ENCODE measurements around the gene PNMA6E. TPM values are rescaled to one million over a fixed set of nuclear protein-coding genes. Genes with fewer than 3 reads are reported as not detected.

PNMA6E gene
- total RNA-seq = not detected in 2 replicates

DNA sequence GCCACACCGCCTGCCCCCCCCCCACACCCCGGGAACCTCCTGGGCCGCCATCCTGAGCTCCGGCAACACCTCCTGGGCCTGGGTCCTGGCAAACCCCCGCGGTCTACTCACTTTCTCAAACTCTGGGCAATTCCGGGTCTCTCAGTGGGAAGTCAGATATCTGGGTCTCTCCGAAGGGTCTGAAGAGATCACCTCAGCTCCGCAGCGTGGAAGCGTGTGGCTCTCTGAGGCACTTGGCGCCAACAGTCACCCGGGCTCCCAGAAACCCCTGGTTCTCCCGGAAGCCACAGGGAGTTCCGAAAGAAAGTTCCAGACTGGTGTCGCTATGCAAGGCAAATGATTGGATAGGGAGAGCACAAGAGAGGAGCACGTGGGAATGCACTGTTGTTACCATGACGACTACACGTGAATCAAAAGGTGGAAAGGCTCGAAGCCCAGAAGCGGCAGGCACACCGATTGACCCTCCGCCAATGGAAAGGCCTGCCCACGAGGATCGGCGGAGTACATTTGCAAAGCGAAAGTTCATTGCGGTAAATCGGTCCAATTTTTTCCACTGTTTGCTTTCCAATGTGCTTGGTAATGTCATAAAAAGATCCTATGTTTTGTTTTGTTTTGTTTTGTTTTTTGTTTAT lies at the start of gene PNMA6E:
TSS of gene PNMA6E (minus strand) at position 218 of the 632 bp plus-strand sequence. CDS start 2,501 bp downstream, outside the sequence.

DNA sequence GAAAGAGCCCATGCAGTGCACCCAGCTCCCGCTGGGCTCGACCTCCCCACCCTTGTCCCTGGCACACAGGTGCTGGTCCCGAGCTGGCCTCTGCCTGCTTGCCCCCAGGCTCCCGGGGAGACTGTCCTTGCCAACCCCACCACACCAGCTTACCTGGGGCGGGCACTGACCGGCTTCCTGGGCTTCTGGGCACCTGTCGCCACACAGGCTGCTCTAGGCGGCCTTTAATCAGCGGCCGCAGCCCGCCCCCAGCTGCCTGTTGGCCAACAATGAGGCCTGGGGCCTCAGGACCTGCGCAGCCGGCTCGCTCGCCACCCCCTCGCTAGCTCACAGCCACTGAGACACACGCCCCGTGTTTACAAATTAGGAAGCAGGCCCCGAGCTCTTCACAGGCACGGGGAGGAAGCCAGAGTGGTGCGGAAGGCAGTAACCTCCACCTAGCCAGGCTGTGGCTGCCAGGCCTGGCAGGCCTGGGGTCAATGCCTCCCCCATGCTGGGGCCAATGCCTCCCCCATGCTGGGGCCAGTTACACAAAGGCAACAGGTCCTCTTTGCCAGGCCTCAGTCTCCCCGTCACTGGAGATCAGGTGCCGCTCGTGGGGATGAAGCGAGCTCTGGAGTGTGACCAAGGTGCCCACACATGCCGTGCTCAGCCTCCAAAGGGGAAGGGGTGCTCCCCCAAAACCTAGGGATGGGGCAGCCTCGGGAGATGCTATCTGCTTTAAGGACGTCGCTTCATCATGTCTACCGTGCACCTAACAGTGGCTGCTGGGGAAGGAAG lies 44.9 kb upstream of the PNMA6E start, which contains the start of gene TREX2:
TSS of gene TREX2 (minus strand) at position 201 of the 780 bp plus-strand sequence. CDS start 626 bp downstream, outside the sequence.

DNA sequence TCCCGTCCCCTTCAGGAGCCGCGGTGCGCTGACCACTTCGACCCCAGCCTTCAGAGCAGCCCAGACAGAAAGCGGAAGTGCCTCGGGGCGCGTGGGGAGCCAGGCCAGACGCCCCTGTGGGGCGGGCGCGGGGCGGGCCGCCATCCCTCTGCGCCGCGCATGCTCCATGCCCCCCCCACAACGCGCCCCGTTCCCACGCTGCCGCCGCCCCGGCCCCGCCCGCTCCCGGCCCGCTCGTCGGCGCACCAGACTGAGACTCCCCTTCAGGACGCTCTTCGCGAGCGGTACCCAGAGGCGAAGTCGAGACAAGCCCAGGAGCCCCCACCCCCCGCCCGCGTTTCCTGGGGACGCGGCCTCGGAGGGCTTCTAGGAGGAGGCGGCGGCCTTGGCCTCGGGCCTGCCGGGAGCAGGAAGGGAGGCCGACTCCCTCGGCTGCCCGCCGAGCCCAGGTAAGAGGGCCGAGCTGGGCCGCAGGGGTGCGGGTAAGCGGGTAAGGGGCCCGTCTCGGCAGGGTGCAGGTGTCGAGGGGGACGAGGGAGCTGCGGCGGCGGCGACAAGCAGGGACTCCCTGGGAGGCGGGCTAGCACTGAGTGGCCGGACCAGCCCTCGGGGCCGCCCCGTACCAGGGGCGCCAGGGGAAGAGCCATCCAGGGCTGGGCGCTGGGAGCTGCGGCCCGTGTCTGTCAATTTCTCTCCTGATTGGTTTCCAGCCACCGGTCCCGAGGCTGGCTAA lies 10.3 kb upstream of the PNMA6E start, which contains the start of gene ZFP92:
TSS of gene ZFP92 (plus strand) at position 218 of the 733 bp plus-strand sequence. CDS start 6,851 bp downstream, outside the sequence.

Other genes starting within 250 kb of the PNMA6E start
- not detected in 2 replicates for gene MAGEA1, start 222.1 kb downstream of the PNMA6E start, total RNA-seq
- gene PNMA6F, start 79.6 kb downstream of the PNMA6E start, total RNA-seq = not detected in 2 replicates
- gene ZNF275, start 67.2 kb downstream of the PNMA6E start, total RNA-seq = 3.8 and 5.9 TPM in 2 replicates
- gene ZFP92, start 10.1 kb upstream of the PNMA6E start, total RNA-seq = 0.90 and 1.5 TPM in 2 replicates
- gene TREX2, start 44.7 kb upstream of the PNMA6E start, total RNA-seq = 2.8 and 3.7 TPM in 2 replicates
- 18.8 and 21.3 TPM in 2 replicates for gene HAUS7, start 69.2 kb upstream of the PNMA6E start, total RNA-seq
- gene BGN, start 93.6 kb upstream of the PNMA6E start, total RNA-seq = 16.6 and 71.1 TPM in 2 replicates
- under 0.01 TPM in 2 replicates for gene ATP2B3, start 116.3 kb upstream of the PNMA6E start, total RNA-seq
- gene CCNQ, start 197.8 kb upstream of the PNMA6E start, total RNA-seq = 36.4 and 40.9 TPM in 2 replicates
- under 0.01 TPM in 1 of 2 replicates, not detected in the other for gene DUSP9, start 245.9 kb upstream of the PNMA6E start, total RNA-seq